Osteoblast (primary cell): ENCODE results near the gene SIRPD. TPM values are rescaled to one million over a fixed set of nuclear protein-coding genes. Genes with fewer than 3 reads are reported as not detected.
"Not testable (repeated sequence)": the region's sequence is repeated elsewhere in the genome, so short reads cannot be mapped to it uniquely, and the experiment has no call there.

Source experiments
- DNase-seq: peaks from one replicate; pipeline ENCODE4 v3.0.0; 2011; ENCODE audit warnings: low spot score, mixed read lengths; ENCODE audit not compliant: insufficient read length; ENCODE audit errors: missing footprints
- H2AFZ ChIP-seq: 2 replicates; pipeline ENCODE4 v1.6.0; 2011; ENCODE audit warnings: mild to moderate bottlenecking, low read length
- H3K27ac ChIP-seq: 2 replicates; pipeline ENCODE4 v1.5.1; 2011; ENCODE audit warnings: mild to moderate bottlenecking, low read depth, low read length, moderate library complexity
- H3K27me3 ChIP-seq: 2 replicates; pipeline ENCODE4 v1.6.0; 2012; ENCODE audit warnings: mild to moderate bottlenecking, control low read depth, inconsistent platforms, low read length, moderate library complexity; ENCODE audit not compliant: insufficient read depth
- H3K36me3 ChIP-seq: 2 replicates; pipeline ENCODE4 v1.5.1; 2011; ENCODE audit warnings: mild to moderate bottlenecking, low read length, control low read depth, moderate library complexity; ENCODE audit not compliant: insufficient read depth
- H3K4me1 ChIP-seq: 2 replicates; pipeline ENCODE4 v1.5.1; 2011; ENCODE audit warnings: mild to moderate bottlenecking, low read length, control low read depth, moderate library complexity; ENCODE audit not compliant: insufficient read depth
- H3K4me2 ChIP-seq: 2 replicates; pipeline ENCODE4 v1.6.0; 2011; ENCODE audit warnings: mild to moderate bottlenecking, low read length; ENCODE audit not compliant: insufficient read depth
- H3K4me3 ChIP-seq: fragments of 200-600 bp; sonication (generic); 3 replicates; pipeline ENCODE4 v1.5.1; 2012; ENCODE audit warnings: mild to moderate bottlenecking, low read length, inconsistent platforms; ENCODE audit not compliant: insufficient read depth
- H3K79me2 ChIP-seq: 2 replicates; pipeline ENCODE4 v1.6.0; 2012; ENCODE audit warnings: mild to moderate bottlenecking, low read length, control low read depth, inconsistent platforms; ENCODE audit not compliant: insufficient read depth
- H3K9me3 ChIP-seq: 2 replicates; pipeline ENCODE4 v1.5.1; 2011; ENCODE audit warnings: low read depth, low read length, control low read depth
- H4K20me1 ChIP-seq: 2 replicates; pipeline ENCODE4 v1.6.0; 2012; ENCODE audit warnings: mild to moderate bottlenecking, low read length, control low read depth; ENCODE audit not compliant: insufficient read depth
- total RNA-seq: library from RNA; depleted of rRNA; stranded (reverse); fragments of >200 nt; gene quantifications from 2 replicates; pipeline ENCODE4 v1.2.3, GENCODE V29; 2012
- TF ChIP-seq, protein P1 (sequence below): IDR thresholded peaks from 2 replicates; pipeline ENCODE4 v1.5.1; 2011; ENCODE audit warnings: mild to moderate bottlenecking, low read depth, low read length, moderate library complexity; ENCODE audit errors: extremely low read depth

SIRPD gene
- total RNA-seq, 1 donor: not detected

GRCh38 chr20:1499528-1500420 is 57.7 kb downstream of the SIRPD start:
- Histone ChIP-seq H3K4me2 (no peak overlapping the region), H4K20me1 (no peaks in the 10 kb centered on the region), H3K4me3 (no peak overlapping the region), H2AFZ (no peak overlapping the region), H3K9me3 (no peaks in the 10 kb centered on the region), H3K27ac (no peak overlapping the region), H3K4me1 (no peaks in the 10 kb centered on the region), H3K36me3 (no peaks in the 10 kb centered on the region), H3K27me3 (peaks cover 34% of the 10 kb centered on the region), H3K79me2 (no peaks in the 10 kb centered on the region)
- TF ChIP-seq, protein P1, sequence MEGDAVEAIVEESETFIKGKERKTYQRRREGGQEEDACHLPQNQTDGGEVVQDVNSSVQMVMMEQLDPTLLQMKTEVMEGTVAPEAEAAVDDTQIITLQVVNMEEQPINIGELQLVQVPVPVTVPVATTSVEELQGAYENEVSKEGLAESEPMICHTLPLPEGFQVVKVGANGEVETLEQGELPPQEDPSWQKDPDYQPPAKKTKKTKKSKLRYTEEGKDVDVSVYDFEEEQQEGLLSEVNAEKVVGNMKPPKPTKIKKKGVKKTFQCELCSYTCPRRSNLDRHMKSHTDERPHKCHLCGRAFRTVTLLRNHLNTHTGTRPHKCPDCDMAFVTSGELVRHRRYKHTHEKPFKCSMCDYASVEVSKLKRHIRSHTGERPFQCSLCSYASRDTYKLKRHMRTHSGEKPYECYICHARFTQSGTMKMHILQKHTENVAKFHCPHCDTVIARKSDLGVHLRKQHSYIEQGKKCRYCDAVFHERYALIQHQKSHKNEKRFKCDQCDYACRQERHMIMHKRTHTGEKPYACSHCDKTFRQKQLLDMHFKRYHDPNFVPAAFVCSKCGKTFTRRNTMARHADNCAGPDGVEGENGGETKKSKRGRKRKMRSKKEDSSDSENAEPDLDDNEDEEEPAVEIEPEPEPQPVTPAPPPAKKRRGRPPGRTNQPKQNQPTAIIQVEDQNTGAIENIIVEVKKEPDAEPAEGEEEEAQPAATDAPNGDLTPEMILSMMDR: no peak
- DNase-seq: no peak

GRCh38 chr20:1497371-1497770 is 60.1 kb downstream of the SIRPD start:
- not testable (repeated sequence) for DNase-seq, H2AFZ ChIP-seq, H3K36me3 ChIP-seq, H3K4me3 ChIP-seq, H3K27ac ChIP-seq, H3K4me2 ChIP-seq, H3K9me3 ChIP-seq, H3K4me1 ChIP-seq, H3K79me2 ChIP-seq, H4K20me1 ChIP-seq
- H3K27me3 ChIP-seq: peaks cover 55% of the 10 kb centered on the region

- no peak overlapping the region for H3K4me2 ChIP-seq
- H2AFZ ChIP-seq: no peak overlapping the region
- DNase-seq: no peak
- TF ChIP-seq, protein P1: no peak
- H3K27me3 ChIP-seq: peaks cover 55% of the 10 kb centered on the region
- no peaks in the 10 kb centered on the region for H3K79me2 ChIP-seq
- H3K27ac ChIP-seq: no peak overlapping the region
- H3K4me3 ChIP-seq: no peak overlapping the region
- no peaks in the 10 kb centered on the region for H4K20me1 ChIP-seq
- no peaks in the 10 kb centered on the region for H3K36me3 ChIP-seq
- no peaks in the 10 kb centered on the region for H3K4me1 ChIP-seq
- H3K9me3 ChIP-seq: no peaks in the 10 kb centered on the region
These were observed 60.6 kb downstream of the SIRPD start for GRCh38 chr20:1496930-1497329.

- no peaks in the 10 kb centered on the region for H3K79me2 ChIP-seq
- no peak overlapping the region for H2AFZ ChIP-seq
- H3K27me3 ChIP-seq: peaks cover 50% of the 10 kb centered on the region
- H3K36me3 ChIP-seq: no peaks in the 10 kb centered on the region
- no peak for DNase-seq
- no peaks in the 10 kb centered on the region for H4K20me1 ChIP-seq
- no peaks in the 10 kb centered on the region for H3K4me1 ChIP-seq
- TF ChIP-seq, protein P1: no peak
- no peak overlapping the region for H3K27ac ChIP-seq
- H3K4me2 ChIP-seq: no peak overlapping the region
- no peaks in the 10 kb centered on the region for H3K9me3 ChIP-seq
- no peak overlapping the region for H3K4me3 ChIP-seq
These were observed 63.1 kb downstream of the SIRPD start for GRCh38 chr20:1494436-1494835.
